Measurements from ENCODE around the gene CRMP1.

The CRMP1 gene

DNA sequence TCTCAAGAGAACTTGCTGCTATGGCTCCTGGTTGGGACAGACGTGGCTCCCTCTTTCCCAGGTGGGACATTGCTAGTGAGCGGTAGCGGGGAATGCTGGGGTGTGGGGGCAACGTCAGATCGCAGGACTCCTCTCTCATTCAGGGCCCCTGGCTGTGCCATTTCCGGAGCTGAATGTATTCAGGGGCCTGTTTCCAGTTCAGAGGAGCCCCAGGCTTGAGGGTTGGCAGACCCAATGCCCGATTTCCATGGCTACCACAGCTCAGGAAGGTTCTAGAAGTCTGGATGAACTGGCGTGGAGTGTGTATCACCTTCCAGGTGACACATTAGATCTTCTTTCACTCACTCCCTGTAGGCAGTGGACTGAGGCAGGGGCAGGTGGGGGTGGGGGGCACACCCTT, 26.2 kb upstream of the CRMP1 start:
- no peak for DNase-seq

- DNase-seq = no peak
Measured at GRCh38 chr4:5918331-5918985, 25.6 kb upstream of the CRMP1 start.

DNA sequence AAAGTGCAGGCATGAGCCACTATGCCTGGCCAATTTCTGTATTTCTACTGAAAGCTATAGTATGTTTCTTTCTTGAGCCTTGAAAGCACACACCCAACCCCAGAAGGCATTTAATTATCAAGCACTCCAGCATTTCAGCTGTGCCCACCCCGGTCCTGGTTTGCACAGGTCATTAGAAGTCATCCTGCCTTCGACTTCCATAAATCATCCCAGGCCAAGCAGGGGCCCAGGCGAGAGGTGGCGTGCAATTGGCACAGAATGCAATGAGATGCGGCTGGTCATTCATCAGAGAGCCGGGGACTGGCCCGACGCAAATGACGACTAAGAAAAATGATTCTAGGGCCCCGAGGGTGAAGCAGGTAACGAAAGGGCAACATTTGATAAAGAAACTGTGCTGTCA, 24.8 kb upstream of the CRMP1 start:
- DNase-seq = no peak

- DNase-seq = no peak
Measured at GRCh38 chr4:5916229-5916628, 23.3 kb upstream of the CRMP1 start.

DNA sequence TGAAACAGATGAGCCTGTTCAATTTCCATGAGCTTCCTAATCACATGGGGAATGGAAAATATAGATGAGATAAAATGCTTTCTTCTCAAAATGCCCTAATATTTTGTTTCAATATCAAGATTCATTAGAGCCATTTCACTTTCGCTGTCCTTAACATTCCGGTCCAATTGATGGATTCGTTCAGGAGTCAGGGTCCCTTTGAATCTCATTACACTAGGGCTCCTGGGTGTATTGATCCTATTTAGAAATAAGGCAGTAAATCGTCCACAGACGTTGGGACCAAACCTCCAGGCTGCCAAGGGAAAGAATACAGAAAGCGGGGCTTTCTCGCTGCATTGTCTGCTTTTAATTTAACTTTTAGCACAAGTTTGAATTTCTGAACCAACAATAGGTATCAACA, 20.6 kb upstream of the CRMP1 start:
- no peak for DNase-seq

DNA sequence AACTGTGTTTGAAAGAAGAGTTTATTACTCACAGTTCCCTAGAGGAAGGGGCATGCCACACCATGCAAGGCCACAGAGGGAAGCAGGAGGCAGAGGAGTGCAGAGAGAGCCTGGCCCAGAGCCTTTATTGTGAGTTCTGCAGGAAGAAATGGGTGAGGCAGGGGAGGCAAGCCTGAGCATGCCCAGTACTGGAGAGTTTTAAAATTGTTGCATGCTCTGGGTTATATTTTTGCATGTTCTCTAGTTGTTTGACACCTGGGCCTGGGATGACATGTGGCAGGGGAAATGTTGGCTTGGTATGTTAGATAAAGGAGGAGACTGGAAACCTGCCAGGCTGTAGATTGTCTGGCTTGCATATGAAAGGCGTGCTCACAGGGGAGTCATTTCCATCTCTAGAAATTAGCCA, 19.7 kb upstream of the CRMP1 start:
- no peak for DNase-seq

DNA sequence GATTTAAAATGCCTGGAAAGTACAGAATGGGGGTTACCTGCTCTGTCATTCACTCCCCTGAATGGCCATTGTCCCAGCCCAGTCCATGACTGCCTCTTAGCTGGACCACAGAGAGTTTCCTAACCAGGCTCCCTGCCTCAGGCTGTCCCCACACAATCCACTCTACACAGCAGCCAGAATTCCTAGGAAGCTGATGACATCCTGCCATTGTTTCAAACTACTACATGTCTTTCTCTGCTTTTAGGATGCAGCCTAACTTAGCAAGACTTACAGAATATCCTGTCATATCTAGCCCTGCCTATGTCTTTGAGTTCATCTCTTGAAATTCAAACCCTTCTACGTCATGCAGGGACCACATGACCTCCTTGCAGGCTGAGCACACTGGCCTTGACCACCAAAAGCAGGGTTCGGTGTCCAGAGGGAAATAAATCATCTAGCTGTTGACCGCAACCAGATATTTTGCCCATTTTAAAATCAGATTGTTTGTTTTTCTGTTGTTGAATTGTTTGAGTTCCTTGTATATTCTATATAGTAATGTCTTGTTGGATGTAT, 16.1 kb upstream of the CRMP1 start:
- DNase-seq = no peak

GRCh38 chr4:5906191-5906590, 13.3 kb upstream of the CRMP1 start:
- no peak for DNase-seq

GRCh38 chr4:5905714-5906113, 12.8 kb upstream of the CRMP1 start:
- DNase-seq = no peak

GRCh38 chr4:5900844-5901243, 8.0 kb upstream of the CRMP1 start:
- DNase-seq = no peak

DNA sequence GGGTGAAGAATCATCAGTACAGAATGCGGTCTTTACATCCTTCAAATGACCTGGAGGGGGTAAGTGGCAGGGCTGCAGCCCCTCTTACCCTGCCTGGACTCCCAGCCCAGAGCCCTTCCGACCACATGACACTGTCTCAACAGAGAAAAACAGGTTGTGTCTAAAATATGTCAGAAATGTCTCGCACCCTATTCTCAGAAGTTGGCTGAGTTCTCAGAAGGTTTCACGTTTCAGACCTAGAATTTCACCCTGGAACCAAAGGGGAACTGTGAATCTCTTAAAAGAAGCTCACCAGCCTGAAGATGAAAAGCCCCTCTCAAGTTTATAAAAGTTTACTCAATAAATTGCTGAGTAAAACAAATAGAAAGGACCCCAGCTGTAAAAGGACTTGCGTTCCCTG, 7.0 kb upstream of the CRMP1 start:
- DNase-seq = no peak

DNA sequence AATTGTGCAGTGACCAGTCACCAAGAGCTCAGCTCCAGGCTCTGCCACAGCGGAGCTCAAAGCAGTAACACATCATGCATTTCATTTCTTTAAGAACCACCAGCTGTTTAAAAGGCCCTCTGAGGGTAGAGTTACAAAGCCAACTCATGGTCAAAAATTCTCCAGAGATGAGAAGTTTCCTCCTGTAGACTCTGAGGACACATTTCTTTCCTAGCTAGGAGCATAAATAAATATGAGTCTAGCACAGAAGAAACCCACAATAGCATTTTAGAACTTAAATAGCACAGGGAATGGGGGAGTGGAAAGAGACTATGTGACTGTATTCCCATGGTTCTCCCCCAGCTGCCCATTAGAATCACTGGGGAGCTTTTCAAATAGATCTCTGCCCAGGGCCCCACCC, 6.5 kb upstream of the CRMP1 start:
- no peak for DNase-seq

GRCh38 chr4:5897674-5898073, 4.8 kb upstream of the CRMP1 start:
- DNase-seq = no peak

GRCh38 chr4:5895287-5895686, 2.4 kb upstream of the CRMP1 start:
- DNase-seq = no peak

DNA sequence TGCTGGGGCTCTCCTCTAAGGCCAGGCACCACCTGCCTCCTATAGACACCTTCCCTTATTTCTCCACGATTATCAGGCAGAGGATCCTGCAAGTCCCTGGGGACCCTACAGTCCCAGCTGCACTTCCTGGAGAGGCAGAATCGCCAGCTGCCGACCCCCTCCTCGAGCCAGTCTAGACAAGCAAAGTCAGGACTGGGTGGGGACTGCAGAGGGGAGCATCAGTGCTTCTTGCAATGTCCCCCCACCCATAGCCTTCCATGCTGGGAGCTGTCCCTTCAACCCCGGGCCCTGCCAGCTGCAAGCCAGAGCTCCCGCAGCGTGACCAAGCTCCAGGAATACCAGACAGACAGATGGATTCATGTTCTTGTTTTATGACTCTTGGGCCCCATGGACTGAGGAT, 1.4 kb upstream of the CRMP1 start:
- DNase-seq = no peak

DNA sequence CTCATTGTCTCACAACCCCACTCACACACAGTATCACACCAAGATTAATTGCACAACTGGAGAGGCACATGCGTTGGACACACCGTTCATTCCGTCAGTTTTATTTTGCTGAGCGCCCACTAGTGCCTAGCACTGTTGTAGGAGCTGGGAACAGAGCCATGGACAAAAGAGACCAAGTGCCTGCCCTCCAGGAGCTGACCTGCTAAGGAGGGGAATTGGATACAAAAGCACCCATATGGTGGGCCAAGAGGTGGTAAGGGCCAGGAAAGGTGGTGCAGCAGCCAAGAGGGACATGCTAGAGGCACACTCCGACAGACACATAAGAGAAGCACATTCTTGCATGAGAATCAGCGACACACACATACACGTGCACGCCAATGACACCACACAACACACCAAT, 705 bp upstream of the CRMP1 start:
- no peak for DNase-seq

GRCh38 chr4:5892323-5893003, 423 bp downstream of the CRMP1 start:
- DNase-seq = no peak

GRCh38 chr4:5891563-5892322, 1.1 kb downstream of the CRMP1 start:
- DNase-seq = no peak

- peak; percentile 9 for DNase-seq
Measured at GRCh38 chr4:5890063-5890727, 2.7 kb downstream of the CRMP1 start.

DNA sequence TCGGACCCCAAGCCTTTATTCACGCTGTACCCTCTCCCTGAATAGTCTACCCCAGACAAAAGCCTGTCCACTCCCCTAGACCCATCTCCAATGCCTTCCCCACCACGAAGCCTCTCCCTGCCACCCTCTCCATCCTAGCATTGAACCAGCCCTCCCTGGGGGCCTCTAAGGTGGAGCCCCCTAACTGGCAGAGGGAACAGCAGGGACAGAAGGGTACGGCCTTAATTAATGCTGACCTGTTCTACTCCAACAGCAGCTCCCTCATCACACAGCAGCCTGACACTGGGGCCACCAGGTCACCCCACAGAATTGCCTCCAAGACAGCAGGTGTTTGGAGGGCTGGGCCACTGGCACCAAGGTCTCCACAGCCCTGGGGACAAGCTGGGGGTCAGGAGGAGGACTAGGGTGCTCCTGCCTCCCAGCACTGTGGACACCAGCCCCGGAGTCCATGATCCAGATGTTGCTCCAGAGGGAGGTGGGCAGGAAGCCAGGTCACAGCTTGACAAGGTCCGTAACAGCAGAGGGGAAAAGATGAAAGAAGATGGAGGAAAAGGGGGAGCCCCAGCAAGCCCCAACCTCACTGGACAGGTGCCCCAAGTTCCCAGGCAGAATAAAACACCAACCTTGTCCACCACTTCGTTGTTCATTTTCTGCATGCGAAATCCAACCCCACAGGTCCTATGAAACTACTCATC, 3.7 kb downstream of the CRMP1 start:
- DNase-seq = no peak

GRCh38 chr4:5888222-5889001, 4.5 kb downstream of the CRMP1 start:
- no peak for DNase-seq
